HEK293 (cell line): Measurements from ENCODE around the gene TNFRSF8.

ENCODE experiments used
- BCL11A ChIP-seq: fragments of 450-650 bp; formaldehyde crosslinking; IDR thresholded peaks from 2 replicates; pipeline ENCODE4 v1.5.1; 2016; ENCODE audit warnings: low read depth, missing biosample characterization, missing genetic modification characterization
- CTCF ChIP-seq: fragments of 450-650 bp; formaldehyde crosslinking; IDR thresholded peaks from 2 replicates; pipeline ENCODE4 v1.5.1; 2016; ENCODE audit warnings: missing biosample characterization, missing genetic modification characterization
- ZBTB7A ChIP-seq: fragments of 450-650 bp; formaldehyde crosslinking; IDR thresholded peaks from 2 replicates; pipeline ENCODE4 v1.5.1; 2016; ENCODE audit warnings: low read depth, missing biosample characterization, missing genetic modification characterization
- ZNF266 ChIP-seq: fragments of 450-650 bp; formaldehyde crosslinking; IDR thresholded peaks from 2 replicates; pipeline ENCODE4 v1.5.1; 2016; ENCODE audit warnings: missing biosample characterization, missing genetic modification characterization, low read depth
- ZNF280D ChIP-seq: fragments of 450-650 bp; formaldehyde crosslinking; IDR thresholded peaks from 2 replicates; pipeline ENCODE4 v1.5.1; 2016; ENCODE audit warnings: missing biosample characterization, missing genetic modification characterization
- ZSCAN30 ChIP-seq: fragments of 450-650 bp; IDR thresholded peaks from 2 replicates; pipeline ENCODE4 v1.5.1; 2018; ENCODE audit warnings: missing biosample characterization, mild to moderate bottlenecking, missing genetic modification characterization, moderate library complexity

GRCh38 chr1:12173631-12174121 lies 110.6 kb downstream of the TNFRSF8 start:
- TF ChIP-seq ZNF266 (tag by site-specific recombination) (no peak), ZBTB7A (no peak), BCL11A (tag by site-specific recombination) (no peak), ZSCAN30 (tag by site-specific recombination) (no peak), CTCF (tag by site-specific recombination) (no peak), ZNF280D (no peak)
